Mucosa of rectum (tissue), 2 donors: ENCODE data around the gene MFSD11.
"Not testable (repeated sequence)": the region's sequence is repeated elsewhere in the genome, so short reads cannot be mapped to it uniquely, and the experiment has no call there.

Experiments used
- H3K27ac ChIP-seq, 2 donors: one replicate each; pipeline ENCODE4 v1.7.0; 2013; ENCODE audit warnings: inconsistent platforms in 2 of 2, low read depth in 2 of 2, low read length in 2 of 2
- H3K27me3 ChIP-seq, 2 donors: one replicate each; pipeline ENCODE4 v1.7.0; 2013; ENCODE audit warnings: low read length in 2 of 2; ENCODE audit not compliant: control insufficient read depth in 2 of 2, insufficient read depth in 2 of 2
- H3K36me3 ChIP-seq, 2 donors: one replicate each; pipeline ENCODE4 v1.7.0; 2013; ENCODE audit warnings: low read length in 2 of 2; ENCODE audit not compliant: control insufficient read depth in 2 of 2, insufficient read depth in 2 of 2
- H3K4me1 ChIP-seq, 2 donors: one replicate each; pipeline ENCODE4 v1.7.0; 2013; ENCODE audit warnings: low read length in 2 of 2, mild to moderate bottlenecking in 1 of 2; ENCODE audit not compliant: control insufficient read depth in 2 of 2, insufficient read depth in 2 of 2
- H3K4me3 ChIP-seq, 2 donors: one replicate each; pipeline ENCODE4 v1.7.0; 2013; ENCODE audit warnings: low read length in 2 of 2
- H3K9ac ChIP-seq, 2 donors: one replicate each; pipeline ENCODE4 v1.7.0; 2013; ENCODE audit warnings: low read length in 2 of 2, low read depth in 1 of 2, mild to moderate bottlenecking in 1 of 2
- H3K9me3 ChIP-seq, 2 donors: one replicate each; pipeline ENCODE4 v1.7.0; 2013; ENCODE audit warnings: low read length in 2 of 2; ENCODE audit not compliant: control insufficient read depth in 2 of 2
- donor health status: healthy.
- donor health status: Normal muscosa, but diverticular disease.

MFSD11 gene

DNA sequence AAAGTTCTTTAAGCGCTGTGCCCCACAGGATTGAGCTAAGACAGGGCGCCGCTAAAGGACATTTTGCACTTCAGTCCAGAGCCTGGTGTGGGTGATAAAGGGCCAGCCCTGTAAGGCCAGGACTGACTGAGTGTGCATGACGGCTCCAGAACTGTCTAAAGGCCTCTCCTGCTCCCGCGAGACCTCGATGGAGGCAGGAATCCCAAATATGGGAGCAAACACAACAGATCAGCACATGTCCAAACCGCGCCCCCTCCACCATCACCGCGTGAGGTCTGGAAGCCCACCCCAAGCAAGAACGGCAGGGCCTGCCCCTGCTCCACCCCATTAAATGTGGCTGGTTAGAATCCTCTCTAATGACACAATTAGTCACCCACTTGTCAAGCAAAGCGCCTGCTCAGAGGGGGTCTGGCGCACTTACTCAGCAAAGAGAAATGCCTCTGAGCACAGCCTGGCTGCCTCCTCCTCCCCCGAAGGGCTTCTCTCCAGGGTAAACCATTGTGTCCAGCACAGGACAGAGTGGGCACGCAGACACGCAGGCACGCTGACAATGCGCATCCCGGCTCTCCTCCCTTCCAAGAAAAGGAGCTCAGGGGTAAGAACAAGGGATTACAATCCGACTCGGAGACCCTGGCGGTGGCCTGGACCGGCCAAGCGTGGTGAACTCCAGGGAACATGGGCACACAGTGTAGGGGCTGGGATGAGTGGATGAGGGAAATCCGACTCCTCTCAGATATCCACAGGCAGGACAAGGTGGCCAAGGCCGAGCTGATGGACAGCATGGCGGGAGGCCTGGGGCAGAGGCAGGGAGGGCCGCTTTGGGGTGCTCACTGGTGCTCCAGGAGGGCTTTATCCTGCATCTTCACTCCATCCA, 28.6 kb upstream of the MFSD11 start:
- peak overlapping the region; percentile 47 to 53 for H3K9ac ChIP-seq
- peaks cover 6 to 7% of the 10 kb centered on the region in 2 donors for H3K36me3 ChIP-seq
- peaks cover 8 to 11% of the 10 kb centered on the region in 2 donors for H3K4me1 ChIP-seq
- H3K4me3 ChIP-seq, result peak overlapping the region; percentile 51 to 63
- peak overlapping the region; percentile 76 to 84 for H3K27ac ChIP-seq
- H3K27me3 ChIP-seq, result no peaks in the 10 kb centered on the region
- no peaks in the 10 kb centered on the region for H3K9me3 ChIP-seq

DNA sequence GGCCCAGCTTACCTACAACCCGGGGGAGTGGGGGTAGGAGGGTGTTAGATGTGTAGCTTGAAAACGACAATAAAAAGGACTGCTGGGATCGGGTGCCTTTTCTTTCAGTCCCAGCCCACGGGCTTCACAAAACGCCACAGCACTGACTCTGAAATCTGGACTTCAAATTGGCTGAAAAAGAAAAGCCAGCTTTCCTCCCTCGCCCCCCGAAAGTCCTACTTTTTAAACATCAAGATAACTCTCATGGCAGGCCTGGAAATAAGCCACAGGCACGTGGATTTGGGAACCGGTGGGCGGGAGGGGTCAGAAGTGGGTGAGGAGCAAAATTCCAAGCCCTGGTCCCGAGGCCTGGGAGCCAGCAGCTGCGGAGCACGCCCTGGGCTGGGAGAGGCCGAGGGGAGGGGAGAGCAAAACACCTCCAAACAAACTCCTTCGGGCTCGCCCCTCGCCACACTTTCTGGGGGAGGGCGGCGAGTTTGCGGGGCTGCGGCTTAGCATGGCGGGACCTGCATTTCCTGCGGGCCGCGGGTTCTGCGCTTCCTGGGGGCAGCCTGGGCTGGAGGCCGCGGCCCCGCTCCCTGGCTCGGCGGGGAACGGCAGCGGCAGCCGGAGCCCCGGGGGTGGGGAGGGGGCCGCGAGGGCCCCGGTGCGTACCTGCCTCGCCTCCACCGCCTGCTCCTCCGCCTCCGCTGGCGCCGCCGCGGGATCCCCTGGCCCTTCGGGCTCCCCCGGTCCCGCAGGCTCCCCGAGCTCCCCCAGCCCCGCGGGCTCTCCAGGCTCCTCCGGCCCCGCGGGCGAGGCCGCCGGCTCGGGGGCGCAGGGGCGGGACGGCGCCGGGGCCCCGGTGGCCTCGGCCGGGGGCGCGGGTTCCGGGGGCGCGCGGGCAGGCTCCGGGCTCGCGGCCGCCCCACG, 27.7 kb upstream of the MFSD11 start:
- H3K9me3 ChIP-seq, H3K27me3 ChIP-seq: not testable (repeated sequence)
- H3K27ac ChIP-seq, result peak overlapping the region; percentile 76 to 84
- peak overlapping the region; percentile 51 to 63 for H3K4me3 ChIP-seq
- H3K9ac ChIP-seq, result peak overlapping the region; percentile 38 to 53
- H3K36me3 ChIP-seq, result peaks cover 6 to 11% of the 10 kb centered on the region in 2 donors
- H3K4me1 ChIP-seq, result peaks cover 8 to 11% of the 10 kb centered on the region in 2 donors

DNA sequence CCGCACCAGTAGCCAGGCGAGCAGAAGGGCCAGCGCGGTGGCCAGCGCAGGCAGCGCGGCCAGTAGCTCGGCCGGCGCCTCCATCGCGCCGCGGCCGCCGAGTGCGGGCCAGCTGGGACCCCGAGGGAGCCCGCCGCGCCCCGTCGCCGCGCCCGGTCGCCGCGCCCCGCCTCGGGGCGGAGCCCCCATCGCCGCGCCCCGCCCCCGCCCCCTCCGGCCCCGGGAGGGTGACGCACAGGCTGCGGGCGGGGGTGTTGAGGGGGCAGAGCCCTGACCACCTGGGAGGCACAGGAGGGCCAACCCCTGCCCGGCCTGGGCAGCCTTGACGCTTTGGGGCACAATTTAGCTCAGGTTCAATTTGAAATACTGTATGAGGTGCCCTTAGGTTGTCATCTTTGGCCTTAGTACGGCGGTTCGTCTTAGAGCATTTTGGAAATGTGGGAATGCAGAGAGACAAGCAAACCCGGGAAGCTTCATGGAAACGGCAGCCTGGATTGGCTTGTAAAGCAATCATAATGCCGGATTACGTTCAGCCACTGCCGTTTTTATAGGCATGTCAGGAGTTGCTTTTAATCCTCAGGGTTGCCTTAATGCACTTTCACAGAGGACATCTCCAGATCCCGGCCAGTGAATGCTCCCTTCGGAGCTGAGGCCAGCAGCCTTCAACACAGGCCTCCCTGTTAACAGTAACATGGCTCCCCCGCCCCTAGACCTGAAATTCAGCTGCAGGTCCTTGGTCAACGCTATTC, 26.9 kb upstream of the MFSD11 start, which contains the start of gene MXRA7:
Gene MXRA7 (minus strand): TSS at position 103 of the 749 bp plus-strand sequence. CDS start 19 bp downstream, at position 84.
- H3K4me3 ChIP-seq, result peak within 1 kb of the TSS; percentile 51 to 69
- H3K36me3 ChIP-seq, result peaks cover 14 to 19% of the 10 kb centered on the region in 2 donors
- H3K27me3 ChIP-seq, result no peaks in the 10 kb centered on the region
- H3K9ac ChIP-seq, result peak within 1 kb of the TSS; percentile 38 to 53
- H3K27ac ChIP-seq, result peak within 1 kb of the TSS; percentile 76 to 84
- H3K4me1 ChIP-seq, result peaks cover 10 to 11% of the 10 kb centered on the region in 2 donors
- H3K9me3 ChIP-seq, result no peaks in the 10 kb centered on the region

DNA sequence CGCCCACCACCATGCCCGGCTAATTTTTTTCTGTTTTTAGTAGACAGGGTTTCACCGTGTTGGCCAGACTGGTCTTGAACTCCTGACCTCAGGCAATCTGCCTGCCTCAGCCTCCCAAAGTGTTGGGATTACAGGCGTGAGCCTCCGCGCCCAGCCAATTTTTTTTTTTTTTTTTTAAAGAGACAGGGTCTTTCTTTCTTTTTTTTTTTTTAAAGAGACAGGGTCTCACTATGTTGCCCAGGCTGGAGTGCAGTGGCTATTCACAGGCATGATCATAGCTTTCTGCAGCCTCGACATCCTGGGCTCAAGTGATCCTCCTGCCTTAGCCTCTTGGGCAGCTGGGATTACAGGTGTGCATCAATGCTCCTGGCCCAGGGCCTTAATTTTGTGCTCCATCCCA, 25.6 kb upstream of the MFSD11 start:
- H3K27ac ChIP-seq, H3K9me3 ChIP-seq, H3K4me3 ChIP-seq, H3K9ac ChIP-seq, H3K27me3 ChIP-seq: not testable (repeated sequence)
- peaks cover 25 to 32% of the 10 kb centered on the region in 2 donors for H3K36me3 ChIP-seq
- H3K4me1 ChIP-seq, result peaks cover 10 to 11% of the 10 kb centered on the region in 2 donors

DNA sequence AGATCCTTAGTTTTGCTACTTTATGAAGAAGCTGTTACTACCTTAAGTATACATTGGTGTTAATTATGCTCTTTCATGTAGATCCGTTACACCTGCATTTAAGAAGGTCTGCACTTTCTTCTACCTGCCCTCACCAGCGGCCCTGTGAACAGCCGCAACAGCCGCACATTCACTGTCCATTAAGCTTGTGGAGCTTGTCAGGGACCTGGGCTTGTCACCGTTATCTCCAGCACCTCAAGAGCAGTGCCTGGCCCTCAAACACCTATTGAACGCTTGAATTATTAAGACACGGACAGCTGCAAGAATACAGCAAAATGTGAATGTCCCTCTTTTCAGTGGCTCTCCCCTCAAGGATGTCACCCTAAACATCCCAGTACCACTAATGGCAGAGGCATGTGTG, 24.2 kb upstream of the MFSD11 start:
- H3K27me3 ChIP-seq, result no peaks in the 10 kb centered on the region
- no peak overlapping the region for H3K4me3 ChIP-seq
- peaks cover 9 to 10% of the 10 kb centered on the region in 2 donors for H3K4me1 ChIP-seq
- no peak overlapping the region for H3K27ac ChIP-seq
- no peaks in the 10 kb centered on the region for H3K9me3 ChIP-seq
- H3K36me3 ChIP-seq, result peaks cover 34 to 42% of the 10 kb centered on the region in 2 donors
- no peak overlapping the region for H3K9ac ChIP-seq

DNA sequence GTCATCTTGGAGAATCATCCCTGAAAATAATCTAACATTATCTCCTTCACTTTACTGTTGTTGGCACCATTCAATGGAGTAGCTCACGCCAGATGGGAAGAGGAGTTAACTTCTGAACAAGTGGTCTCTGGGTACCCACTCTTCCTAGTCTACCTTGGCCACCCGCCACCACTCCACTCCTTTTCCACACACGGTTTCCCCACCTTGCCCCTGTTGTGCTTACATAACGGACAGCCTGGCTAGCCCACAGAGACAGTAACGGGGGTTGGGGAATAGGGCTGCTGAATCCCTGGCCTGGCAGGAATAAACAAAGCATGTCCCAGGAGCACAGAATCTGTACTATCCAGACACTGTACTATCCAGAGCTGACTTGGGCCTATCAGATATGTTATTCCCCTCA, 23.6 kb upstream of the MFSD11 start:
- Histone ChIP-seq H3K9me3 (no peaks in the 10 kb centered on the region), H3K27ac (no peak overlapping the region), H3K4me3 (no peak overlapping the region), H3K9ac (no peak overlapping the region), H3K27me3 (no peaks in the 10 kb centered on the region), H3K4me1 (peaks cover 9 to 10% of the 10 kb centered on the region in 2 donors), H3K36me3 (peaks cover 40 to 47% of the 10 kb centered on the region in 2 donors)

DNA sequence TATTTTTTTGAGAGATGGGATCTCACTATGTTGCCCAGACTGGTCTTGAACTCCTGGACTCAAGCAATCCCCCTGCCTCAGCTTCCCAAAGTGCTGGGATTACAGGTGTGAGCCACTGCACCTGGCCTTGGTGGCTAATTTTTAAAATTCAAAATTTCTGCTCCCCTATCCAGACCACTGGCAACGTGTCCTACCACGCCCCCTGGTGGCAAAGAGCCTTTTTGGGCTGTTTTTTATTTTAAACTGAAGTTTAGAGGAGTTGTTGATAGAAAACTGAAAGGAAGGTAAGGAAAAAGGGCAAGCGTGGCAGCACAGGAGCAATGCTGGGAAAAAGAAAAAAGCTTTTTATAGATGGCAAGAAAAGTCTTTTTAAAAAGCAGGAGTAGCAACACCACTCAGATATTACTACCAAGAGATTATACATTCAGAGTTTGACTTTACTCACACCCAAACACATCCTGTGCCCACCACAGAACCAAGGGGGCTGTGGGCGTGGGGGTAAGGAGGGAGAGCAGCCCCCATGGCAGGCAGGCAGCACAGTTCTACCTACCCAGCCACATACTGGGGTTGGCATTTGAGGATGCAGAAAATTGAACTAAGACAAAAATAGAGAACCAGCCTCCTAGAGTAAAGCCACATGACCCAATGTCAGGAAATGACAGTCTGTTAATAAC, 23.0 kb upstream of the MFSD11 start:
- no peak overlapping the region for H3K4me3 ChIP-seq
- peak overlapping the region in 1 of 2 donors; percentile 23 for H3K27ac ChIP-seq

DNA sequence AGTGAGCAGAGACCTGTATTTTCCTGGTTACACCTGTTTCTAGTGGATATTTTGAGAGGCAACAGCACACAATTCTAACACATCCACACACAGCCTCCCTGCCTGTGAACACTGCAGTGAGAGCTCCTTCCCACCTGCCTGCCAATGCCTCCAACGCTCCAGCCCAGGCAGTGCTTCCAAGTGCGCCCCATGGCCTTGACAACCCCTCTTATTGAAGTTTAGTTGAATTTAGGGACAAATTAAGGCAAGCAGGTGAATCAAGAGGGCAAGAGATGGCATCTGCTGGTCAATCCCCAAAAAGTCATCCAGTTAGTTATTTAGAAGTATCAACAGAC, 22.5 kb upstream of the MFSD11 start:
- H3K4me1 ChIP-seq, result peaks cover 7 to 8% of the 10 kb centered on the region in 2 donors
- no peaks in the 10 kb centered on the region for H3K27me3 ChIP-seq
- H3K4me3 ChIP-seq, result no peak overlapping the region
- H3K27ac ChIP-seq, result no peak overlapping the region
- H3K9me3 ChIP-seq, result no peaks in the 10 kb centered on the region
- peaks cover 51 to 57% of the 10 kb centered on the region in 2 donors for H3K36me3 ChIP-seq
- H3K9ac ChIP-seq, result no peak overlapping the region

More for the DNA sequence above, 23.0 kb upstream of the MFSD11 start:
- no peaks in the 10 kb centered on the region for H3K9me3 ChIP-seq
- H3K36me3 ChIP-seq, result peaks cover 46 to 52% of the 10 kb centered on the region in 2 donors
- H3K9ac ChIP-seq, result no peak overlapping the region
- H3K27me3 ChIP-seq, result no peaks in the 10 kb centered on the region
- H3K4me1 ChIP-seq, result peaks cover 9 to 10% of the 10 kb centered on the region in 2 donors

DNA sequence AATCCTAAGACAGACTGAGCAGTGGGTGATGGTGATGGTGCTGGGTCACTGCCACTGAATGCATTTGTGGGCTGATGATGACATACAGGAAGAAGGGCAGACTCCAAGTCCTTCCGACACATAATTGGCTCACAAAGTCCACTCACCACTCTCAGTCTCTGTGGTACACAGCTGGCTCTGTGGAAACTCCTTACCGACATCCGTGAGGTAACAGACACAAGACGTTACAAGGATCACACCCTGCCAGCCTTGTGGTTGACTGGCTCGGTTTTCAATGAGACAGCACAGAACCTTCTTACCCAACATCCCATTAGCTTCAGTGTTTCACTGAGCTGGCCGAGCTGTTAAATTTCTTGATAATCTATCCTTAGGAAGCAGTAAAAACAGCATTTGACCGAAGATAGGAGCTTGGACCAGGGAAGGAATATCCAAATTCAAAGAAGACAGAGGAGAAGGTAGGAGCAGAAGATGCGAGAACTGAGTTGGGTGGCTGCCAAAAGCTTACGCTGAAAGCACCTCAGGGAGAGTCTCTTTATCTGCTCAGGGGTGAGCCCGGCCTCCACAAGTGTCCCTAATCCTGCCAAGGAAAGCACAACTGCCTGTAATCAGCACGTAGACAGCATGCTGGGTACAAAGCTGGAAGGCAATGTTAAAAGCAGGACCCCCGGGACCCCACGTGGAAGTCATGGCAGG, 21.6 kb upstream of the MFSD11 start:
- Histone ChIP-seq H3K4me3 (no peak overlapping the region), H3K36me3 (peaks cover 58 to 65% of the 10 kb centered on the region in 2 donors), H3K9me3 (no peaks in the 10 kb centered on the region), H3K9ac (no peak overlapping the region), H3K27ac (no peak overlapping the region), H3K4me1 (peaks cover 4 to 5% of the 10 kb centered on the region in 2 donors), H3K27me3 (no peaks in the 10 kb centered on the region)
